Ectodermal cell (in vitro differentiated cells): ENCODE measurements around the gene OPA1.

Experiments used
- H3K27ac ChIP-seq: 2 replicates; pipeline ENCODE4 v1.7.0; 2013; ENCODE audit warnings: mild to moderate bottlenecking, low read depth, low read length; ENCODE audit not compliant: insufficient read depth, poor library complexity, severe bottlenecking
- H3K27me3 ChIP-seq: 2 replicates; pipeline ENCODE4 v1.7.0; 2013; ENCODE audit warnings: mild to moderate bottlenecking, low read length; ENCODE audit not compliant: insufficient read depth, control insufficient read depth, poor library complexity, severe bottlenecking
- H3K36me3 ChIP-seq: one replicate; pipeline ENCODE4 v1.7.0; 2013; ENCODE audit warnings: low read length; ENCODE audit not compliant: control insufficient read depth, insufficient read depth
- H3K4me1 ChIP-seq: one replicate; pipeline ENCODE4 v1.7.0; 2013; ENCODE audit warnings: low read length; ENCODE audit not compliant: control insufficient read depth, insufficient read depth
- H3K4me3 ChIP-seq: 2 replicates; pipeline ENCODE4 v1.7.0; 2013; ENCODE audit warnings: low read depth, low read length, control low read depth; ENCODE audit not compliant: insufficient read depth
- H3K9me3 ChIP-seq: 2 replicates; pipeline ENCODE4 v1.7.0; 2013; ENCODE audit warnings: mild to moderate bottlenecking, low read length, moderate library complexity; ENCODE audit not compliant: control insufficient read depth
- WGBS, 2 experiments: methylation state at CpG; one replicate each; pipeline ENCODE4 v1.1.7; 2013; ENCODE audit warnings: missing lambda C conversion rate in 2 of 2; 5-methylcytosine and 5-hydroxymethylcytosine counted together

The OPA1 gene

DNA sequence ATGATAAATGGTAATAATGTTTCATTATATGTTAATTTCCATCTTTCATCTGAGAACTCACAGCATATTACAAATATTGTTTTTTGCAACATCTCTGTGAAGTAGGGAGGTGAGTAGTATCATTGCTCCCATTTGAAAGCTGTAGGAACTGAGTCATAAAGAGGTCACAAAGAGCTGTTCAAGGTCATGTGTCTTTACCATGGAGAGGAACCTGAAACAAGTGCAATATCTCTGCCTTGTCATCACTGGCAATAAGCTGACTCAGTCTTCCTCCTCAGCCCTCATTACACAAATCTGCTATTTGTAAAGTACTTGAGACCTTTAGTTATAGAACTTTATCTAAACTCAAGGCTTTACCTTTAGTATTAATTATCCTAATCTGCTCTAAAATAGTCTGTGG is 33.9 kb upstream of the OPA1 start:
- no peak overlapping the region for H3K27ac ChIP-seq
- no peaks in the 10 kb centered on the region for H3K27me3 ChIP-seq
- no peaks in the 10 kb centered on the region for H3K9me3 ChIP-seq
- peaks cover 6% of the 10 kb centered on the region for H3K4me1 ChIP-seq
- no peaks in the 10 kb centered on the region for H3K36me3 ChIP-seq
- no peak overlapping the region for H3K4me3 ChIP-seq

DNA sequence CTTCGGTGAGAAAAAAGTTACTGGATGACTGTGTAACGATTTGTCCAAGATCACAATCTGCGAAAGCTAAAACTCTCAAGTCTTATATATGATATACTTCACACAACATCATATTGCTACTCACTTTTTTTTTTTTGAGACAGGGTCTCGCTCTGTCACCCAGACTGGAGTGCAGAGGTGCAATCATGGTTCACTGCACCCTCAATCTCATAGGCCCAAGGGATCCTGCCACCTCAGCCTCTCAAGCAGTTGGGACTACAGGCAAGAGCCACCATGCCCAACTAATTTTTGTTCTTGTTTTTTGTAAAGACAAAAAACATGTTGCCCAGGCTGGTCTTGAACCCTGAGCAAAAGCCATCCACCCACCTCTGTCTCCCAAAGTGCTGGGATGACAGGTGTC is 32.9 kb upstream of the OPA1 start:
- WGBS, 2 experiments = 91 to 96% methylated on average over 4 of the region's 4 CpGs
- H3K27me3 ChIP-seq = no peaks in the 10 kb centered on the region
- no peaks in the 10 kb centered on the region for H3K9me3 ChIP-seq
- peaks cover under 1% of the 10 kb centered on the region for H3K4me1 ChIP-seq
- H3K27ac ChIP-seq = no peak overlapping the region
- H3K36me3 ChIP-seq = no peaks in the 10 kb centered on the region
- no peak overlapping the region for H3K4me3 ChIP-seq

DNA sequence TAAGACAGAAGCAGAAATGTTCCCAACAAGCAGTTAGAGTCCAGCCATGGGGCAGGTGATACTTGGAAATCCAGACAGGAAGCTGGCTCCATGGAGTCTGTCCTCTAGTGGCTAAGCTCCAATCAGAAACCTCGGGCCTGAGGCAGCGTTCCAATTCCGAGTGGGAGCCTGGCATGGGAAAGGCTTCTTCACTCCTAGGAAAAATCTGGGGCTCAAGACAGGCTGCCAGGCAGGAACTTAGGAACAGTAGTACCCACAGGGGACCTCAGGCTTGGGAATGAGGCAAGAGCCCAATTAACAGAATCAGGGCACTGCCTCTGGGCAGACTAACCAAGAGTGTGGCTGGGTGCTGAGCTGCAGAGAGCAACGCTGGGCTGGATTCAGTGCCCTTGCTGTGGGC is 32.1 kb upstream of the OPA1 start:
- 91 to 92% methylated on average over 4 of the region's 4 CpGs for WGBS, 2 experiments
- Histone ChIP-seq H3K36me3 (no peaks in the 10 kb centered on the region), H3K9me3 (no peaks in the 10 kb centered on the region), H3K4me3 (no peak overlapping the region), H3K4me1 (no peaks in the 10 kb centered on the region), H3K27me3 (no peaks in the 10 kb centered on the region), H3K27ac (no peak overlapping the region)

DNA sequence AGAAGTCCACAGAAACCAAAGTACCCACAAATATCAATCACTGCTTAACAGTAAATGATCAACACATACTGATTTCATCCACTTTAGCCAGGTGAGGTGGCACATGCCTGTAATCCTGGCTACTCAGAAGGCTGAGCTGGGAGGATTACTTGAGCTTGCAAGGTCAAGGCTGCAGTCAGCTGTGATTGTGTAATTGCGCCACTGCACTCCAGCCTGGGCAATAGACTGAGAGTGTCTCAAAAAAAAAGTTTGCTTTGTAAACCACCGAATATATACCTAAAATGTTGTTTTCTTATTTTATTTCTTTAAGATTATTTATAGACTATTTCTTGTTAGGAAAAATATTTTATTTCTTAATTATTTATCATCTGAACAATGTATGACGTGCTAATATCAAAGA is 29.6 kb upstream of the OPA1 start:
- no peaks in the 10 kb centered on the region for H3K36me3 ChIP-seq
- no peaks in the 10 kb centered on the region for H3K27me3 ChIP-seq
- WGBS, 2 experiments = 92% methylated on average over 1 to 2 of the region's 3 CpGs
- no peaks in the 10 kb centered on the region for H3K9me3 ChIP-seq
- H3K27ac ChIP-seq = no peak overlapping the region
- H3K4me1 ChIP-seq = no peaks in the 10 kb centered on the region
- H3K4me3 ChIP-seq = no peak overlapping the region

DNA sequence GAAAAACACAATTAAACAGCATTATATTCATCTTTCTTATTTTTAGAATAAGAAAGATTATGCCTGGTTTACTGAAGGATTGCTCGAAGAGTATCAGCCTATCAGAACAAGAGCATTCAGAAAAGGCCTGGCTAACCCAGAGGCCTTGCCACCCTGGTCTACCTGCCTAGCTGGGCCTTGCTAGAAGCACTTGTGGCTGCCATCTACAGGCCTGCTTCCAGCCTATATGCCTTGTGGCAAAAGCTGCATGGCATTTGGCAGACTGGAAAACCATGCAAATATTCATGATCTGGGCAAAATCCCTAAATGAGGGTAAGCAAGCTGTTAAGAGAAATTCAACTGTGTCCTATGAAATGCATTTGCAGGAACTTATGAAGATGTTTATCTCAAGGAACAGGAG is 29.0 kb upstream of the OPA1 start:
- no peaks in the 10 kb centered on the region for H3K27me3 ChIP-seq
- H3K9me3 ChIP-seq = no peaks in the 10 kb centered on the region
- no peaks in the 10 kb centered on the region for H3K4me1 ChIP-seq
- H3K27ac ChIP-seq = no peak overlapping the region
- WGBS, 2 experiments = 94 to 95% methylated on average over 1 of the region's 1 CpG
- no peaks in the 10 kb centered on the region for H3K36me3 ChIP-seq
- H3K4me3 ChIP-seq = no peak overlapping the region

DNA sequence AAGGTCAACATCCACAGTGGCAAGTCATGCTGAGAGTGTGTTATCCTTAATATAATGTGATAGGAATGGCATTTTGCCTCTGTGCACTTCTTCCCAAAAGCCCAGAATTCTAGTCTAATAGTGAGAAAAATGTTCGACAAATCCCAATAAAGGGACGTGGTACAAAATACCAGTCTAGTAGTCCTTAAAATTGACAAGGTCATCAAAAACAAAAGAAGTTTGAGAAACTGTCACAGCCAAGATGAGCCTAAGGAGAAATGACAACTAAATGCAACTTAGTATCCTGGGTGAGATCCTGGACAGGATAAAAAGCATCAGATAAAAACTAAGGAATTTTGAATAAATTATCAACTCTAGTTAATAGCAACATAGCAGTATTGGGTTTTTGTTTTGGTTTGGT is 23.9 kb upstream of the OPA1 start:
- 89 to 94% methylated on average over 2 of the region's 2 CpGs for WGBS, 2 experiments
- Histone ChIP-seq H3K36me3 (no peaks in the 10 kb centered on the region), H3K9me3 (no peaks in the 10 kb centered on the region), H3K4me1 (no peaks in the 10 kb centered on the region), H3K4me3 (no peak overlapping the region), H3K27ac (no peak overlapping the region), H3K27me3 (no peaks in the 10 kb centered on the region)

DNA sequence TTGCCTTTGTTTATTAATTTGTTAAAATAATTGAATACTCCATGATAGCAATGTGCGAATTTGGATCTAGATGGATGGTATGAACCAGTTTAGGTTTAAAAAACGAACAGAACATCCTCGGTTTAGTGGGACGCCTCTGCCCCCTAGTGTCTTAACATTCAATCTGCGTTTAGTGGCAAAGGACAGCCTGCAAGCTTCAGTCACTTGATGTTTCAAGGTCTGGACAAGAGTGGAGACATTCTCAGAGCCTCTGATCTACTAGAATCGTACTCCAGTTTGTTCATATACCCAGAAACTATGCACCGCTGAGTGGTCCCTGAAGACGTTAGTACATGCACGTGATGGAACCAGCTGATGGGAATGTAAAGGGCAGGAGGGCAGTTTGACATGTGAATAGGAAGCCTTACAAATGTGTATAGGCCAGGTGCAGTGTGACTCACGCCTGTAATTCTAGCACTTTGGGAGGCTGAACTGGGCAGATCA is 20.5 kb upstream of the OPA1 start:
- WGBS, 2 experiments = 22 to 25% methylated on average over 10 of the region's 10 CpGs

DNA sequence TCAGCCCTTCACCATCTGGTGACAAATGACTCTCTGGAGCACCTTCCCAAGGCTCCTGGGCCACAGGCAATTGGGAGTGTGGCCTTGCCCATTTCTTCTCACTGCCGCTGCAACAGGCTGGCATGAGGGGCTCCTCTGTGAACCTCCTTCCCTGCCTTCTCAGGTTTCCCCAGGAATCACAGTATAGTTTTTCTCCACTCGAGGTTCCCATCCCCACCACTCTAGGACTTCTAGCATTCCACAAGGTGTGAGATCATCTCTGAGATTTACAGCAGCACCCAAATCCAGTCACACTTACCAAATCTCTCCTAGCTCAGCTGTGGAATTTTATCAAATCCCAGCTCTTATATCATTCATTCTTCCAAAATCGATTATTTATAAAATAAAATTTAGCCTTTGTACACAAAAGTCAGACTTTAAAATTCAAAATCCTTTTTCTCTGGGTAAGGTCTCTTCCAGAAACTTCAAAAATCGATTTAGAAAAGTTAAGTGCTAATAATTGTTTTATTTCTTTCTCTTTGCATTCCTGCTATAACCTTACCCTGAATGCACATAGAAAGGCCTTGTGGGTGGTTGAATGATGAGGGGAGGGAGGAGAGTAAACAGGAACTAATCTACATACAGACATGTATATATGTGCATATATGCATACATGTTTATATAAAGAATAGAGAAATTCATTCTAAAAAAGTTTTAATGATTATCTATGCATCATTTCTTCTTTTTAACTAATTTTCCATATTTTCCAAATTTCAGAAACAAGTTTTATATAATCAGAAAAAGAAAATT is 19.4 kb upstream of the OPA1 start:
- WGBS, 2 experiments = 88 to 89% methylated on average over 3 of the region's 4 CpGs
- H3K4me3 ChIP-seq = no peak overlapping the region
- no peaks in the 10 kb centered on the region for H3K9me3 ChIP-seq
- no peaks in the 10 kb centered on the region for H3K4me1 ChIP-seq
- H3K27me3 ChIP-seq = no peaks in the 10 kb centered on the region
- H3K36me3 ChIP-seq = no peaks in the 10 kb centered on the region
- H3K27ac ChIP-seq = no peak overlapping the region

More for the DNA sequence above, 20.5 kb upstream of the OPA1 start:
- H3K27ac ChIP-seq = no peak overlapping the region
- no peaks in the 10 kb centered on the region for H3K9me3 ChIP-seq
- no peak overlapping the region for H3K4me3 ChIP-seq
- H3K27me3 ChIP-seq = no peaks in the 10 kb centered on the region
- no peaks in the 10 kb centered on the region for H3K36me3 ChIP-seq
- no peaks in the 10 kb centered on the region for H3K4me1 ChIP-seq

DNA sequence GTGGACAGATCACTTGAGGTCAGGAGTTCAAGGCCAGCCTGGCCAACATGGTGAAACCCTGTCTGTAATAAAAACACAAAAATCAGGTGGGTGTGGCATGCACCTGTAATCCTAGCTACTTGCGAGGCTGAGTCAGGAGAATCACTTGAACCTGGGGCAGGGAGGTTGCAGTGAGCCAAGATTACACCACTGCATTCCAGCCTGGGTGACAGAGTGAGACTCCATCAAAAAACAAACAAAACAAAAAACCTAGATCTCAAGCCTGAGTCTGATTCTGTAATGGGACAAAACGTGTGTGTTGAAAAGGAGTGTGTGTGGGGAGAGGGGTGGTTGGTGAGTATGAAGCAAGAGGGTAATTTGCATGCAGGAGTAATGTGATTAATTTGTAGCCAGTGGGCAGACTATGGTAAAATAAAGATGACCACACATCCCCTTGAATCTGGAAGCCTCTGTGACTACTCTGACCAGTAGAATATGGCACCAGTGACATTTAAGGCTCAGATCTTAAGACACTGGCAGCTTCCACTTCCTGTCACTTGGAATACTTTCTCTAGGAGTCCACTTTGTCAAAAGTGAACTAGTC is 18.4 kb upstream of the OPA1 start:
- Histone ChIP-seq H3K9me3 (no peaks in the 10 kb centered on the region), H3K4me1 (no peaks in the 10 kb centered on the region), H3K36me3 (no peaks in the 10 kb centered on the region), H3K27me3 (no peaks in the 10 kb centered on the region), H3K27ac (no peak overlapping the region), H3K4me3 (no peak overlapping the region)
- WGBS, 2 experiments = 76 to 79% methylated on average over 2 of the region's 2 CpGs

DNA sequence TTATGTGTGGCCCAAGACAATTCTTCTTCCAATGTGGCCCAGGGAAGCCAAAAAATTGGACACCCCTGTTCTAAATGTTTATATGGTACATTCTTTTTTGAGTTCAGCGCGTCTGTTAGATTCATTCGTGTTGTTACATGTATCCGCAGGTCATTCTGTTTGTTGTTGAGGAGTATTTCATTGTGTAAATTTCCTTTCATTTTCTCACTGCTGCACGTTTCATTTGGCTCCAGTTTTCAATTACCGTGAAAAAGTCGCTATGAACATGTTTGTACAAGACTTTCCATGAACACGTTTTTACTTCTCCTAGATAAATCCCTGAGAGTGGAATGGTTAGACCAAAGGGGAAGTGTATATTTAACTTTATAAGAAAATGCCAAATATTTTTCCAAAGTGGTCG is 7.5 kb upstream of the OPA1 start:
- H3K4me1 ChIP-seq = no peaks in the 10 kb centered on the region
- H3K36me3 ChIP-seq = no peaks in the 10 kb centered on the region
- no peak overlapping the region for H3K27ac ChIP-seq
- WGBS, 2 experiments = 95 to 97% methylated on average over 8 to 9 of the region's 9 CpGs
- no peaks in the 10 kb centered on the region for H3K27me3 ChIP-seq
- no peak overlapping the region for H3K4me3 ChIP-seq
- no peaks in the 10 kb centered on the region for H3K9me3 ChIP-seq
